ENCODE results near the gene USP2.
"Not testable (repeated sequence)": the region's sequence is repeated elsewhere in the genome, so short reads cannot be mapped to it uniquely, and the experiment has no call there.

DNA sequence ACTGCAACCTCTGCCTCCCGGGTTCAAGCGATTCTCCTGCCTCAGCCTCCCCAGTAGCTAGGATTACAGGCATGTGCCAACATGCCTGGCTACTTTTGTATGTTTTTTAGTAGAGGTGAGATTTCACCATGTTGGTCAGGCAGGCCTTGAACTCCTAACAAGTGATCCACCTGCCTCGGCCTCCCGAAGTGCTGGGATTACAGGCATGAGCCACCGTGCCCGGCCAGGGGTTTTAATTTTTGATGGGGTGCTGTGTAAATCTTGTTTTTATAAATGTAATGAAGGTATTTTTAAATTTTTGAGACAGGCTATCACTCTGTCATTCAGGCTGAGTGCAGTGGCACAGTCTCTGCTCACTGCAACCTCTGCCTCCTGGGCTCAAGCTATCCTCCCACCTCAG, 24.0 kb upstream of the USP2 start:
- TF ChIP-seq, protein P1, sequence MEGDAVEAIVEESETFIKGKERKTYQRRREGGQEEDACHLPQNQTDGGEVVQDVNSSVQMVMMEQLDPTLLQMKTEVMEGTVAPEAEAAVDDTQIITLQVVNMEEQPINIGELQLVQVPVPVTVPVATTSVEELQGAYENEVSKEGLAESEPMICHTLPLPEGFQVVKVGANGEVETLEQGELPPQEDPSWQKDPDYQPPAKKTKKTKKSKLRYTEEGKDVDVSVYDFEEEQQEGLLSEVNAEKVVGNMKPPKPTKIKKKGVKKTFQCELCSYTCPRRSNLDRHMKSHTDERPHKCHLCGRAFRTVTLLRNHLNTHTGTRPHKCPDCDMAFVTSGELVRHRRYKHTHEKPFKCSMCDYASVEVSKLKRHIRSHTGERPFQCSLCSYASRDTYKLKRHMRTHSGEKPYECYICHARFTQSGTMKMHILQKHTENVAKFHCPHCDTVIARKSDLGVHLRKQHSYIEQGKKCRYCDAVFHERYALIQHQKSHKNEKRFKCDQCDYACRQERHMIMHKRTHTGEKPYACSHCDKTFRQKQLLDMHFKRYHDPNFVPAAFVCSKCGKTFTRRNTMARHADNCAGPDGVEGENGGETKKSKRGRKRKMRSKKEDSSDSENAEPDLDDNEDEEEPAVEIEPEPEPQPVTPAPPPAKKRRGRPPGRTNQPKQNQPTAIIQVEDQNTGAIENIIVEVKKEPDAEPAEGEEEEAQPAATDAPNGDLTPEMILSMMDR (IDR thresholded peaks at IDR 0.05), result not testable (repeated sequence)
- TF ChIP-seq, protein P2, sequence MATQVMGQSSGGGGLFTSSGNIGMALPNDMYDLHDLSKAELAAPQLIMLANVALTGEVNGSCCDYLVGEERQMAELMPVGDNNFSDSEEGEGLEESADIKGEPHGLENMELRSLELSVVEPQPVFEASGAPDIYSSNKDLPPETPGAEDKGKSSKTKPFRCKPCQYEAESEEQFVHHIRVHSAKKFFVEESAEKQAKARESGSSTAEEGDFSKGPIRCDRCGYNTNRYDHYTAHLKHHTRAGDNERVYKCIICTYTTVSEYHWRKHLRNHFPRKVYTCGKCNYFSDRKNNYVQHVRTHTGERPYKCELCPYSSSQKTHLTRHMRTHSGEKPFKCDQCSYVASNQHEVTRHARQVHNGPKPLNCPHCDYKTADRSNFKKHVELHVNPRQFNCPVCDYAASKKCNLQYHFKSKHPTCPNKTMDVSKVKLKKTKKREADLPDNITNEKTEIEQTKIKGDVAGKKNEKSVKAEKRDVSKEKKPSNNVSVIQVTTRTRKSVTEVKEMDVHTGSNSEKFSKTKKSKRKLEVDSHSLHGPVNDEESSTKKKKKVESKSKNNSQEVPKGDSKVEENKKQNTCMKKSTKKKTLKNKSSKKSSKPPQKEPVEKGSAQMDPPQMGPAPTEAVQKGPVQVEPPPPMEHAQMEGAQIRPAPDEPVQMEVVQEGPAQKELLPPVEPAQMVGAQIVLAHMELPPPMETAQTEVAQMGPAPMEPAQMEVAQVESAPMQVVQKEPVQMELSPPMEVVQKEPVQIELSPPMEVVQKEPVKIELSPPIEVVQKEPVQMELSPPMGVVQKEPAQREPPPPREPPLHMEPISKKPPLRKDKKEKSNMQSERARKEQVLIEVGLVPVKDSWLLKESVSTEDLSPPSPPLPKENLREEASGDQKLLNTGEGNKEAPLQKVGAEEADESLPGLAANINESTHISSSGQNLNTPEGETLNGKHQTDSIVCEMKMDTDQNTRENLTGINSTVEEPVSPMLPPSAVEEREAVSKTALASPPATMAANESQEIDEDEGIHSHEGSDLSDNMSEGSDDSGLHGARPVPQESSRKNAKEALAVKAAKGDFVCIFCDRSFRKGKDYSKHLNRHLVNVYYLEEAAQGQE (IDR thresholded peaks at IDR 0.05; ENCODE audit: insufficient read depth in 1 of 2, low read depth in 2 of 2, low read length in 1 of 2), result not testable (repeated sequence)
- TF ChIP-seq POLR2AphosphoS5 (IDR thresholded peaks at IDR 0.05; ENCODE audit: low read depth, low read length); SIN3A (IDR thresholded peaks at IDR 0.05; ENCODE audit: borderline replicate concordance, insufficient read depth, low read depth, low read length); TCF7L2 (IDR thresholded peaks at IDR 0.05; ENCODE audit: low read depth, low read length): not testable (repeated sequence)

All from Panc1 (cell line).